Measurements from ENCODE around the gene RIC8A. TPM values are rescaled to one million over a fixed set of nuclear protein-coding genes. Genes with fewer than 3 reads are reported as not detected.

The RIC8A gene
- polyA plus RNA-seq, 1 donor from 2014 or later: 65.7 TPM

- Mint-ChIP-seq H3K36me3 (no peaks in the 10 kb centered on the region), H3K4me1 (peaks cover 0 to 20% (median 7%) of the 10 kb centered on the region in 3 donors)
These were observed 2.0 kb downstream of the RIC8A start for GRCh38 chr11:209275-210121.

GRCh38 chr11:210122-210802 is 2.8 kb downstream of the RIC8A start:
- peaks cover 0 to 19% (median 7%) of the 10 kb centered on the region in 3 donors for H3K4me1 Mint-ChIP-seq
- H3K9me3 Mint-ChIP-seq: no peaks in the 10 kb centered on the region
- H3K27ac Mint-ChIP-seq: peak overlapping the region in 2 of 3 donors; percentile 62 to 98
- peak overlapping the region in 3 of 4 donors; percentile 55 to 99 (median 98) for H3K4me3 Mint-ChIP-seq
- H3K36me3 Mint-ChIP-seq: no peaks in the 10 kb centered on the region
- no peaks in the 10 kb centered on the region for H3K27me3 Mint-ChIP-seq

More at GRCh38 chr11:209275-210121, 2.0 kb downstream of the RIC8A start:
- no peaks in the 10 kb centered on the region for H3K27me3 Mint-ChIP-seq
- peak overlapping the region; percentile 62 to 98 (median 92) for H3K27ac Mint-ChIP-seq
- H3K4me3 Mint-ChIP-seq: peak overlapping the region; percentile 96 to 99 (median 98)
- no peaks in the 10 kb centered on the region for H3K9me3 Mint-ChIP-seq

GRCh38 chr11:210803-211180 is 3.3 kb downstream of the RIC8A start:
- no peaks in the 10 kb centered on the region for H3K9me3 Mint-ChIP-seq
- no peaks in the 10 kb centered on the region for H3K27me3 Mint-ChIP-seq
- H3K27ac Mint-ChIP-seq: peak overlapping the region in 2 of 3 donors; percentile 62 to 98
- H3K4me3 Mint-ChIP-seq: peak overlapping the region in 2 of 4 donors; percentile 98 to 99
- no peaks in the 10 kb centered on the region for H3K36me3 Mint-ChIP-seq
- H3K4me1 Mint-ChIP-seq: peaks cover 0 to 16% (median 7%) of the 10 kb centered on the region in 3 donors

- Mint-ChIP-seq H3K9me3 (no peaks in the 10 kb centered on the region), H3K4me3 (peak overlapping the region in 3 of 4 donors; percentile 62 to 98 (median 68)), H3K27me3 (no peaks in the 10 kb centered on the region), H3K27ac (peak overlapping the region in 2 of 3 donors; percentile 10 to 98), H3K4me1 (peaks cover 0 to 13% (median 7%) of the 10 kb centered on the region in 3 donors), H3K36me3 (no peaks in the 10 kb centered on the region)
These were observed 3.8 kb downstream of the RIC8A start for GRCh38 chr11:211295-211694.

GRCh38 chr11:211741-212140 is 4.2 kb downstream of the RIC8A start:
- Mint-ChIP-seq H3K4me3 (peak overlapping the region in 1 of 4 donors; percentile 98), H3K4me1 (peaks cover 0 to 10% (median 7%) of the 10 kb centered on the region in 3 donors), H3K27ac (peak overlapping the region in 2 of 3 donors; percentile 10 to 98), H3K27me3 (no peaks in the 10 kb centered on the region), H3K9me3 (no peaks in the 10 kb centered on the region), H3K36me3 (no peaks in the 10 kb centered on the region)

- H3K4me1 Mint-ChIP-seq: peaks cover 0 to 10% (median 4%) of the 10 kb centered on the region in 3 donors
- peak overlapping the region in 1 of 4 donors; percentile 98 for H3K4me3 Mint-ChIP-seq
- no peaks in the 10 kb centered on the region for H3K9me3 Mint-ChIP-seq
- no peaks in the 10 kb centered on the region for H3K27me3 Mint-ChIP-seq
- H3K36me3 Mint-ChIP-seq: no peaks in the 10 kb centered on the region
- no peak overlapping the region for H3K27ac Mint-ChIP-seq
These were observed 4.9 kb downstream of the RIC8A start for GRCh38 chr11:212150-213100.

GRCh38 chr11:213111-213510 is 5.6 kb downstream of the RIC8A start:
- H3K27ac Mint-ChIP-seq: no peak overlapping the region
- no peak overlapping the region for H3K4me3 Mint-ChIP-seq
- peaks cover 0 to 10% (median 0%) of the 10 kb centered on the region in 3 donors for H3K4me1 Mint-ChIP-seq
- H3K36me3 Mint-ChIP-seq: peaks cover 1% of the 10 kb centered on the region
- H3K27me3 Mint-ChIP-seq: no peaks in the 10 kb centered on the region
- H3K9me3 Mint-ChIP-seq: no peaks in the 10 kb centered on the region

- no peaks in the 10 kb centered on the region for H3K9me3 Mint-ChIP-seq
- H3K4me3 Mint-ChIP-seq: peak overlapping the region in 1 of 4 donors; percentile 70
- H3K27me3 Mint-ChIP-seq: no peaks in the 10 kb centered on the region
- H3K4me1 Mint-ChIP-seq: peaks cover 0 to 10% (median under 1%) of the 10 kb centered on the region in 3 donors
- no peak overlapping the region for H3K27ac Mint-ChIP-seq
- H3K36me3 Mint-ChIP-seq: peaks cover 1% of the 10 kb centered on the region
These were observed 6.6 kb downstream of the RIC8A start for GRCh38 chr11:214083-214482.

GRCh38 chr11:215581-216037 is 8.1 kb downstream of the RIC8A start:
- Mint-ChIP-seq H3K27ac (peak overlapping the region in 2 of 3 donors; percentile 12 to 39), H3K36me3 (peaks cover 1% of the 10 kb centered on the region), H3K4me1 (peaks cover 0 to 4% (median 1%) of the 10 kb centered on the region in 3 donors), H3K27me3 (no peaks in the 10 kb centered on the region), H3K4me3 (peak overlapping the region in 1 of 4 donors; percentile 7), H3K9me3 (no peaks in the 10 kb centered on the region)

- no peaks in the 10 kb centered on the region for H3K27me3 Mint-ChIP-seq
- peak overlapping the region in 1 of 3 donors; percentile 39 for H3K27ac Mint-ChIP-seq
These were observed 8.8 kb downstream of the RIC8A start for GRCh38 chr11:216081-216974.

GRCh38 chr11:217704-218103 is 10.2 kb downstream of the RIC8A start:
- Mint-ChIP-seq H3K9me3 (no peaks in the 10 kb centered on the region), H3K36me3 (peaks cover 1% of the 10 kb centered on the region), H3K27ac (no peak overlapping the region), H3K4me1 (peaks cover 0 to 1% (median 0%) of the 10 kb centered on the region in 3 donors), H3K4me3 (peak overlapping the region in 1 of 4 donors; percentile 56), H3K27me3 (no peaks in the 10 kb centered on the region)

More at GRCh38 chr11:216081-216974, 8.8 kb downstream of the RIC8A start:
- peaks cover 0 to 2% (median 1%) of the 10 kb centered on the region in 3 donors for H3K4me1 Mint-ChIP-seq
- H3K9me3 Mint-ChIP-seq: no peaks in the 10 kb centered on the region
- peak overlapping the region in 1 of 4 donors; percentile 7 for H3K4me3 Mint-ChIP-seq
- H3K36me3 Mint-ChIP-seq: peaks cover 1% of the 10 kb centered on the region

GRCh38 chr11:218815-219593 is 11.5 kb downstream of the RIC8A start:
- Mint-ChIP-seq H3K4me3 (no peak overlapping the region), H3K27me3 (no peaks in the 10 kb centered on the region), H3K9me3 (no peaks in the 10 kb centered on the region), H3K4me1 (peaks cover 0 to 3% (median 0%) of the 10 kb centered on the region in 3 donors), H3K27ac (peak overlapping the region in 1 of 3 donors; percentile 88), H3K36me3 (peaks cover 3% of the 10 kb centered on the region)

Measured in IgD-negative memory B cell (primary cell).